Common myeloid progenitor, CD34-positive (primary cell): ENCODE results near the gene ANO2.

Source experiments
- CTCF ChIA-PET: fragments of 350-600 bp; sonication (Branson Sonifier 250); formaldehyde crosslinking; loops from one replicate; lab custom pipeline; 2021; ENCODE audit warnings: antibody characterized with exemption; lab: Charles Lee
- POLR2A ChIA-PET: fragments of 350-600 bp; sonication (Branson Sonifier 250); formaldehyde crosslinking; loops from one replicate; lab custom pipeline; 2021; ENCODE audit warnings: antibody characterized with exemption; lab: Charles Lee
- DNase-seq, 3 donors: peaks; one replicate each; pipeline versions ENCODE4 v3.0.0 to v3.0.0-alpha.2; 2013
- H3K27ac ChIP-seq, 2 experiments: 1 replicate in 1 of 2; 2 replicates in 1 of 2; pipeline ENCODE4 v1.7.0; 2013; ENCODE audit warnings: inconsistent platforms in 2 of 2, low read length in 2 of 2, mild to moderate bottlenecking in 2 of 2, low read depth in 1 of 2, moderate library complexity in 1 of 2; ENCODE audit not compliant: severe bottlenecking in 2 of 2, insufficient read depth in 1 of 2, poor library complexity in 1 of 2
- H3K27me3 ChIP-seq, 5 experiments: replicated peaks in 2 of 5; 1 replicate in 3 of 5; 2 replicates in 2 of 5; pipeline versions ENCODE4 v1.6.1 to v1.7.0; 2013; ENCODE audit warnings: low read length in 4 of 5, mild to moderate bottlenecking in 2 of 5, moderate library complexity in 2 of 5, inconsistent platforms in 1 of 5; ENCODE audit not compliant: insufficient read depth in 5 of 5, control insufficient read depth in 4 of 5
- H3K36me3 ChIP-seq, 4 experiments: 1 replicate in 2 of 4; 2 replicates in 2 of 4; pipeline versions ENCODE4 v1.6.1 to v1.7.0; 2013; ENCODE audit warnings: low read length in 3 of 4, control low read depth in 1 of 4, mild to moderate bottlenecking in 1 of 4; ENCODE audit not compliant: control insufficient read depth in 4 of 4, insufficient read depth in 4 of 4
- H3K4me1 ChIP-seq, 4 experiments: 1 replicate in 3 of 4; 2 replicates in 1 of 4; pipeline versions ENCODE4 v1.6.1 to v1.7.1; 2013; ENCODE audit warnings: low read length in 3 of 4, mild to moderate bottlenecking in 3 of 4, control low read depth in 1 of 4, inconsistent platforms in 1 of 4, moderate library complexity in 1 of 4; ENCODE audit not compliant: control insufficient read depth in 4 of 4, insufficient read depth in 4 of 4; ENCODE audit errors: control extremely low read depth in 1 of 4
- H3K4me3 ChIP-seq, 7 experiments: 1 replicate in 4 of 7; 2 replicates in 3 of 7; pipeline versions ENCODE4 v1.5.1 to v1.7.0; 2013; ENCODE audit warnings: mild to moderate bottlenecking in 7 of 7, low read length in 6 of 7, moderate library complexity in 6 of 7, inconsistent platforms in 2 of 7, low read depth in 2 of 7, control low read depth in 1 of 7; ENCODE audit not compliant: insufficient read depth in 4 of 7, control insufficient read depth in 1 of 7; ENCODE audit errors: extremely low read depth in 1 of 7
- H3K9me3 ChIP-seq, 5 experiments: 1 replicate in 4 of 5; 2 replicates in 1 of 5; pipeline versions ENCODE4 v1.6.1 to v1.7.1; 2013; ENCODE audit warnings: low read length in 4 of 5, mild to moderate bottlenecking in 2 of 5, inconsistent platforms in 1 of 5, low read depth in 1 of 5, moderate library complexity in 1 of 5; ENCODE audit not compliant: control insufficient read depth in 4 of 5, insufficient read depth in 2 of 5; ENCODE audit errors: control extremely low read depth in 1 of 5
- WGBS: methylation state at CpG from one replicate; pipeline ENCODE4 v1.1.5; 2013; ENCODE audit not compliant: insufficient coverage; 5-methylcytosine and 5-hydroxymethylcytosine counted together

ANO2 gene

DNA sequence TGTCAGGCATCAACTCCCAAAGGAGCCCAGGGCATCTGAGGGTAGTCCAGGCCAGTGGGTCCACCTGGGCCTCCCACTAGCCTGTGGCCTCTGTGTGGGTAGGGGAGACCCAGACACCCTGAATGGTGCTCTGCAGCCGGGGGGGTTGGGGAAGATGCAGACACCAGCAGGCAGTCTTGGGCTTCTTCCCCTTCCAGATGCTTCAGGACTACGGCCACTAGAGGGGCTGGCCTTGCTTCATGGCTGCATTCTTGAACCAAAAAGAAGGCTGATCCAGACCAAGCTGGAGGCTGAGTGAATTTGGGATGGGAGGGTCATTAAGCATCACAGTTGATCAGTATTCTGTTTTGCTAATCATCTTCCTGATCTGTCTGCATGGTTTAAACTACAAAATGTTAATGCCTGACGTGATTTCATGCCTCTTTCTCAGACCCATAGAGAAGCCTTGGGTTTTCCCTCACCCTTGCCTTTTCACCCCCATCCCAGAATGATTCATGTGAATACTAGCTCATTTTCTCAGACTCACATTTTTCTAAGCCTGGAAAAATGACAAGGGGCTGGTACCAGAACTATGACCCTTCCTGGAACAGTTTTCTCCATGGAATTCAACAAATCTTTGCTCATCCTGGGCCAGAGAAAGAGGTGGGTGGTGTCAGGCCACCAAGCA lies 379.0 kb downstream of the ANO2 start:
- CTCF ChIA-PET: interaction anchor here (1.0 kb wide), 1 partner anchor 19 kb away, joined by 3 read pairs; no protein-coding TSS in a partner anchor
- WGBS: 97% methylated on average over 3 of the region's 3 CpGs

GRCh38 chr12:5562581-5562980 lies 382.5 kb downstream of the ANO2 start:
- POLR2A ChIA-PET: no interaction called here
- H3K36me3 ChIP-seq: no peaks in the 10 kb centered on the region
- CTCF ChIA-PET: interaction anchor here (1.1 to 1.4 kb wide), 2 partner anchors 8 to 14 kb away, joined by 3 read pairs; no protein-coding TSS in a partner anchor
- peaks cover 0 to 23% (median 11%) of the 10 kb centered on the region in 4 experiments for H3K4me1 ChIP-seq
- 100% methylated on average over 1 of the region's 3 CpGs for WGBS
- no peak overlapping the region for H3K4me3 ChIP-seq
- no peaks in the 10 kb centered on the region for H3K9me3 ChIP-seq
- no peak for DNase-seq
- no peak overlapping the region for H3K27ac ChIP-seq
- H3K27me3 ChIP-seq: peaks cover 0 to 2% (median 0%) of the 10 kb centered on the region in 5 experiments

More for the DNA sequence above, 379.0 kb downstream of the ANO2 start:
- Histone ChIP-seq H3K27me3 (peaks cover 0 to 3% (median 0%) of the 10 kb centered on the region in 5 experiments), H3K4me3 (no peak overlapping the region), H3K27ac (no peak overlapping the region), H3K36me3 (no peaks in the 10 kb centered on the region), H3K9me3 (no peaks in the 10 kb centered on the region), H3K4me1 (peaks cover 0 to 6% (median 1%) of the 10 kb centered on the region in 4 experiments)
- POLR2A ChIA-PET: no interaction called here
- no peak for DNase-seq

GRCh38 chr12:5561846-5562245 lies 383.2 kb downstream of the ANO2 start:
- no peak overlapping the region for H3K4me3 ChIP-seq
- DNase-seq: no peak
- H3K27ac ChIP-seq: no peak overlapping the region
- ChIA-PET CTCF (interaction anchor here (1.1 kb wide), 1 partner anchor 14 kb away, joined by 3 read pairs; no protein-coding TSS in a partner anchor), POLR2A (no interaction called here)
- no peaks in the 10 kb centered on the region for H3K9me3 ChIP-seq
- H3K36me3 ChIP-seq: no peaks in the 10 kb centered on the region
- 100% methylated on average over 2 of the region's 6 CpGs for WGBS
- H3K27me3 ChIP-seq: no peaks in the 10 kb centered on the region
- H3K4me1 ChIP-seq: peaks cover 0 to 24% (median 12%) of the 10 kb centered on the region in 4 experiments

DNA sequence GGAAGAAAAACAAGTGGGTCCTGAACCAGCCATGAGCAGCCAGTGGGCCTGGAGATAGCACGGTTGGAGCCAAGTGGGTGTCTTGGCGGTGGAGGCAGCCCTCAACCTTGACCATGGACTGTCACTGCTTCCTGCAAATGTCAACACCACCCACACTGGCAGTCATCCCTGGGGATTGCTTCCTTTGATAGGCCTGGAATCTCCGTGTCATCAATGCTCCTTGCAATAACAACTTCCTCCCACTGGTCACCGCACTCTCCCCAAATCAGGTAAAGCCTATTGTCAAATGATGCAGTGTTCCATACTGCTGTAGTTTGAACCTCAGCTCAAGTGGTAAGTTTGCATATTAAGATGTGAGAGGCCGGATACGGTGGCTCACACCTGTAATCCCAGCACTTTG lies 384.0 kb downstream of the ANO2 start:
- peaks cover 0 to 24% (median 12%) of the 10 kb centered on the region in 4 experiments for H3K4me1 ChIP-seq
- ChIA-PET POLR2A (no interaction called here), CTCF (no interaction called here)
- no peaks in the 10 kb centered on the region for H3K27me3 ChIP-seq
- H3K27ac ChIP-seq: no peak overlapping the region
- H3K9me3 ChIP-seq: no peaks in the 10 kb centered on the region
- DNase-seq: peak in 1 of 3 donors; percentile 28
- no peak overlapping the region for H3K4me3 ChIP-seq
- no peaks in the 10 kb centered on the region for H3K36me3 ChIP-seq
- 64% methylated on average over 5 of the region's 6 CpGs for WGBS

GRCh38 chr12:5560265-5560664 lies 384.8 kb downstream of the ANO2 start:
- H3K36me3 ChIP-seq: no peaks in the 10 kb centered on the region
- H3K27me3 ChIP-seq: no peaks in the 10 kb centered on the region
- no peak overlapping the region for H3K27ac ChIP-seq
- peaks cover 0 to 24% (median 12%) of the 10 kb centered on the region in 4 experiments for H3K4me1 ChIP-seq
- H3K9me3 ChIP-seq: no peaks in the 10 kb centered on the region
- ChIA-PET CTCF (no interaction called here), POLR2A (no interaction called here)
- 0% methylated on average over 1 of the region's 4 CpGs for WGBS
- DNase-seq: peak; percentile 7 to 61 (median 46)
- no peak overlapping the region for H3K4me3 ChIP-seq

GRCh38 chr12:5557906-5558305 lies 387.2 kb downstream of the ANO2 start:
- DNase-seq: peak; percentile 7 to 64 (median 46)
- Histone ChIP-seq H3K4me1 (peaks cover 0 to 24% (median 12%) of the 10 kb centered on the region in 4 experiments), H3K27ac (no peak overlapping the region), H3K27me3 (peaks cover 0 to 1% (median 0%) of the 10 kb centered on the region in 5 experiments), H3K36me3 (no peaks in the 10 kb centered on the region), H3K9me3 (no peaks in the 10 kb centered on the region), H3K4me3 (peak overlapping the region in 1 of 7 experiments; percentile 3)
- ChIA-PET POLR2A (no interaction called here), CTCF (interaction anchor here (1.3 kb wide), 1 partner anchor 10 kb away, joined by 3 read pairs; no protein-coding TSS in a partner anchor)
- 0% methylated on average over 2 of the region's 4 CpGs for WGBS
